Rectal smooth muscle tissue (tissue), 1 donor: ENCODE measurements around the gene TSPOAP1.

ENCODE experiments used
- H3K27ac ChIP-seq: one replicate; pipeline ENCODE4 v1.7.0; 2013; ENCODE audit warnings: low read depth, low read length, inconsistent platforms
- H3K27me3 ChIP-seq: one replicate; pipeline ENCODE4 v1.7.0; 2013; ENCODE audit warnings: low read length; ENCODE audit not compliant: control insufficient read depth, insufficient read depth
- H3K36me3 ChIP-seq: one replicate; pipeline ENCODE4 v1.7.0; 2013; ENCODE audit warnings: low read length; ENCODE audit not compliant: control insufficient read depth, insufficient read depth
- H3K4me1 ChIP-seq: one replicate; pipeline ENCODE4 v1.7.0; 2013; ENCODE audit warnings: low read length; ENCODE audit not compliant: control insufficient read depth, insufficient read depth
- H3K4me3 ChIP-seq: one replicate; pipeline ENCODE4 v1.7.0; 2013; ENCODE audit warnings: low read length
- H3K9ac ChIP-seq: one replicate; pipeline ENCODE4 v1.7.0; 2013; ENCODE audit warnings: low read length

Gene TSPOAP1

GRCh38 chr17:58264407-58265103 is 64.0 kb downstream of the TSPOAP1 start:
- Histone ChIP-seq H3K4me1 (no peaks in the 10 kb centered on the region), H3K4me3 (no peak overlapping the region), H3K27me3 (no peaks in the 10 kb centered on the region), H3K36me3 (no peaks in the 10 kb centered on the region), H3K27ac (no peak overlapping the region), H3K9ac (no peak overlapping the region)

- H3K27me3 ChIP-seq: no peaks in the 10 kb centered on the region
- H3K36me3 ChIP-seq: no peaks in the 10 kb centered on the region
- no peak overlapping the region for H3K27ac ChIP-seq
- H3K4me3 ChIP-seq: no peak overlapping the region
- H3K4me1 ChIP-seq: no peaks in the 10 kb centered on the region
- H3K9ac ChIP-seq: no peak overlapping the region
Measured at GRCh38 chr17:58263773-58264172, 64.8 kb downstream of the TSPOAP1 start.

GRCh38 chr17:58262149-58262548 is 66.4 kb downstream of the TSPOAP1 start:
- Histone ChIP-seq H3K4me1 (no peaks in the 10 kb centered on the region), H3K36me3 (no peaks in the 10 kb centered on the region), H3K4me3 (no peak overlapping the region), H3K27me3 (no peaks in the 10 kb centered on the region), H3K27ac (no peak overlapping the region), H3K9ac (no peak overlapping the region)

GRCh38 chr17:58254803-58255202 is 73.8 kb downstream of the TSPOAP1 start:
- Histone ChIP-seq H3K9ac (no peak overlapping the region), H3K27me3 (no peaks in the 10 kb centered on the region), H3K4me3 (no peak overlapping the region), H3K27ac (no peak overlapping the region), H3K4me1 (no peaks in the 10 kb centered on the region), H3K36me3 (no peaks in the 10 kb centered on the region)

- no peak overlapping the region for H3K4me3 ChIP-seq
- no peaks in the 10 kb centered on the region for H3K36me3 ChIP-seq
- H3K27me3 ChIP-seq: no peaks in the 10 kb centered on the region
- H3K27ac ChIP-seq: no peak overlapping the region
- no peaks in the 10 kb centered on the region for H3K4me1 ChIP-seq
- H3K9ac ChIP-seq: no peak overlapping the region
Measured at GRCh38 chr17:58253082-58253481, 75.5 kb downstream of the TSPOAP1 start.

GRCh38 chr17:58252141-58252540 is 76.5 kb downstream of the TSPOAP1 start:
- Histone ChIP-seq H3K9ac (no peak overlapping the region), H3K4me3 (no peak overlapping the region), H3K27ac (no peak overlapping the region), H3K27me3 (no peaks in the 10 kb centered on the region), H3K4me1 (no peaks in the 10 kb centered on the region), H3K36me3 (no peaks in the 10 kb centered on the region)
